Uterus (tissue), 2 donors: Measurements from ENCODE around the gene RELL1.

Experiments used
- CTCF ChIP-seq, 4 experiments: fragments of 200-600 bp in 2 of 4; fragments of 450-650 bp in 2 of 4; sonication (generic) in 2 of 4; IDR thresholded peaks; one replicate each; pipeline ENCODE4 v1.5.1; 2016 to 2019; ENCODE audit warnings: antibody characterized with exemption in 4 of 4, mild to moderate bottlenecking in 2 of 4, moderate library complexity in 1 of 4
- POLR2A ChIP-seq, 2 donors: fragments of 450-650 bp; IDR thresholded peaks; one replicate each; pipeline ENCODE4 v1.6.1; 2016; ENCODE audit warnings: antibody characterized with exemption in 2 of 2, mild to moderate bottlenecking in 1 of 2, moderate library complexity in 1 of 2

GRCh38 chr4:37717576-37717975 is 31.4 kb upstream of the RELL1 start:
- TF ChIP-seq CTCF (IDR thresholded peaks at IDR 0.05) (no peak), POLR2A (IDR thresholded peaks at IDR 0.05) (no peak)
